ENCODE measurements around the gene TTC7B.

DNA sequence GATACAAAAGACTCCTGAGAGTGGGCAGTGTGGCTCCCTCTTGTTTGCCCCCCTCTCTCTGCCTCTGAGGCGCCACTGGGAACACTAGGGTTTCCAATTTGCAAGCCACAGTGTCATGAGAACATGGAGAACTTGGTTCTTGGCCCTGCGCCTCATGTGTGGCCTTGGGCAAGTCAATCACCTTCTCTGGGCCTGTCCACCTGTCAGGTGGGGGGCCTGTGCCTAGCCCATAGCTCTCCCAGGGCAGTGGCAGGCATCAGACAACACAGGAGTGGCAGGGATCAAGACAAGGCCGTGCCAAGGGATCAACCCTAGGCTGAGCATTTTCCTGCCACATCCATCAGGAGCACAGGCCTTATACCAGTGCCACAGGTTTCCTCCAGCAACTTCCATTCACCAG is 234.1 kb downstream of the TTC7B start:
- no peak for TF ChIP-seq ZNF274 (IDR thresholded peaks at IDR 0.05; ENCODE audit: low read depth, low read length)
- no peak for TF ChIP-seq SUZ12 (IDR thresholded peaks at IDR 0.05; ENCODE audit: extremely low read depth, insufficient read depth, insufficient read length)

All from NT2/D1 (cell line).